GM23338 (cell line): ENCODE measurements around the gene POLD2.

Source experiments
- CREB1 ChIP-seq: fragments of 250-450 bp; sonication (Bioruptor Pico); IDR thresholded peaks from 2 replicates; pipeline ENCODE4 v1.5.0; 2020; ENCODE audit warnings: low read depth, mild to moderate bottlenecking, moderate library complexity
- EZH2 ChIP-seq: fragments of 200-600 bp; sonication (generic); IDR thresholded peaks from one replicate; pipeline ENCODE4 v1.8.0; 2017; ENCODE audit warnings: antibody characterized with exemption, mild to moderate bottlenecking, low read depth; ENCODE audit not compliant: unreplicated experiment
- EZH2phosphoT487 ChIP-seq: fragments of 200-600 bp; sonication (generic); IDR thresholded peaks from one replicate; pipeline ENCODE4 v1.8.1; 2018; ENCODE audit warnings: antibody characterized with exemption; ENCODE audit not compliant: unreplicated experiment
- JUNB ChIP-seq: IDR thresholded peaks from one replicate; pipeline ENCODE4 v1.6.1; 2016; ENCODE audit warnings: antibody characterized with exemption; ENCODE audit not compliant: unreplicated experiment
- NANOG ChIP-seq: IDR thresholded peaks from 2 replicates; pipeline ENCODE4 v1.6.1; 2016; ENCODE audit warnings: antibody characterized with exemption, borderline replicate concordance
- POLR2AphosphoS5 ChIP-seq: IDR thresholded peaks from 2 replicates; pipeline ENCODE4 v1.6.1; 2016; ENCODE audit warnings: antibody characterized with exemption, low read depth
- STAT1 ChIP-seq: IDR thresholded peaks from one replicate; pipeline ENCODE4 v1.6.1; 2016; ENCODE audit warnings: antibody characterized with exemption; ENCODE audit not compliant: unreplicated experiment
- ZNF114 ChIP-seq: fragments of 250-450 bp; sonication (Bioruptor Pico); IDR thresholded peaks from 2 replicates; pipeline ENCODE4 v1.5.0; 2020; ENCODE audit warnings: mild to moderate bottlenecking, moderate library complexity
- ZNF331 ChIP-seq: fragments of 250-450 bp; sonication (Bioruptor Pico); IDR thresholded peaks from 2 replicates; pipeline ENCODE4 v1.5.0; 2020; ENCODE audit warnings: low read depth, mild to moderate bottlenecking, moderate library complexity
- TF ChIP-seq, protein P1 (sequence below), 2 experiments: fragments of 200-600 bp in 1 of 2; sonication (generic) in 1 of 2; conservative IDR thresholded peaks; 2 replicates each; pipeline versions ENCODE4 v1.5.1 to v1.6.1; 2016 to 2017; ENCODE audit warnings: antibody characterized with exemption in 2 of 2, low read depth in 2 of 2, mild to moderate bottlenecking in 2 of 2, moderate library complexity in 1 of 2
- TF ChIP-seq, protein P2 (sequence below): IDR thresholded peaks from one replicate; pipeline ENCODE4 v1.6.1; 2018; ENCODE audit warnings: antibody characterized with exemption; ENCODE audit not compliant: unreplicated experiment
- TF ChIP-seq, protein P3 (sequence below): IDR thresholded peaks from 2 replicates; pipeline ENCODE4 v1.6.1; 2016; ENCODE audit warnings: antibody characterized with exemption
- TF ChIP-seq, protein P4 (sequence below): fragments of 250-450 bp; sonication (Bioruptor Pico); IDR thresholded peaks from 2 replicates; pipeline ENCODE4 v1.5.0; 2020; ENCODE audit warnings: mild to moderate bottlenecking, moderate library complexity

DNA sequence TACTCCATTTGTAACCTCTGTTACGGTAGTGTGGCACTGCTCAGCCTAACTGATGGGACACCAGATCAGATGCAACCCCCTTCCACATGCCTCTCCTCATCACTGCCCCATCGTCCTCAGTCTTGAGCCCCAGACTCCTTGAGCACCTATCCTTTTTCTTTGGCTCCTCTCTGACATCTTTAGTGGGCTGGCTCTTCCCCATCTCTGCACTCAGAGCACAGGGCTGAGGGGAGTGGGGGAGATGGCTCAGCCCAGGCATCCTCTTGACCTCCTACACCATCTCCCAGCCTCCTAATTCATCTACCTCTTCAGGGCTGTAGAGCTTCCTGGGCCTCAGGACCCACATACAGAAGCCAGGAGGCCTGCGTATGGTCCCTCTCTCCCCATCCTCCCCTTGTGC is 39.6 kb downstream of the POLD2 start:
- TF ChIP-seq, protein P1, sequence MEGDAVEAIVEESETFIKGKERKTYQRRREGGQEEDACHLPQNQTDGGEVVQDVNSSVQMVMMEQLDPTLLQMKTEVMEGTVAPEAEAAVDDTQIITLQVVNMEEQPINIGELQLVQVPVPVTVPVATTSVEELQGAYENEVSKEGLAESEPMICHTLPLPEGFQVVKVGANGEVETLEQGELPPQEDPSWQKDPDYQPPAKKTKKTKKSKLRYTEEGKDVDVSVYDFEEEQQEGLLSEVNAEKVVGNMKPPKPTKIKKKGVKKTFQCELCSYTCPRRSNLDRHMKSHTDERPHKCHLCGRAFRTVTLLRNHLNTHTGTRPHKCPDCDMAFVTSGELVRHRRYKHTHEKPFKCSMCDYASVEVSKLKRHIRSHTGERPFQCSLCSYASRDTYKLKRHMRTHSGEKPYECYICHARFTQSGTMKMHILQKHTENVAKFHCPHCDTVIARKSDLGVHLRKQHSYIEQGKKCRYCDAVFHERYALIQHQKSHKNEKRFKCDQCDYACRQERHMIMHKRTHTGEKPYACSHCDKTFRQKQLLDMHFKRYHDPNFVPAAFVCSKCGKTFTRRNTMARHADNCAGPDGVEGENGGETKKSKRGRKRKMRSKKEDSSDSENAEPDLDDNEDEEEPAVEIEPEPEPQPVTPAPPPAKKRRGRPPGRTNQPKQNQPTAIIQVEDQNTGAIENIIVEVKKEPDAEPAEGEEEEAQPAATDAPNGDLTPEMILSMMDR (conservative IDR thresholded peaks at IDR 0.05; ENCODE audit: low read depth in 2 of 2) = no peak
- TF ChIP-seq JUNB = no peak
- TF ChIP-seq EZH2 = no peak
- TF ChIP-seq, protein P2, sequence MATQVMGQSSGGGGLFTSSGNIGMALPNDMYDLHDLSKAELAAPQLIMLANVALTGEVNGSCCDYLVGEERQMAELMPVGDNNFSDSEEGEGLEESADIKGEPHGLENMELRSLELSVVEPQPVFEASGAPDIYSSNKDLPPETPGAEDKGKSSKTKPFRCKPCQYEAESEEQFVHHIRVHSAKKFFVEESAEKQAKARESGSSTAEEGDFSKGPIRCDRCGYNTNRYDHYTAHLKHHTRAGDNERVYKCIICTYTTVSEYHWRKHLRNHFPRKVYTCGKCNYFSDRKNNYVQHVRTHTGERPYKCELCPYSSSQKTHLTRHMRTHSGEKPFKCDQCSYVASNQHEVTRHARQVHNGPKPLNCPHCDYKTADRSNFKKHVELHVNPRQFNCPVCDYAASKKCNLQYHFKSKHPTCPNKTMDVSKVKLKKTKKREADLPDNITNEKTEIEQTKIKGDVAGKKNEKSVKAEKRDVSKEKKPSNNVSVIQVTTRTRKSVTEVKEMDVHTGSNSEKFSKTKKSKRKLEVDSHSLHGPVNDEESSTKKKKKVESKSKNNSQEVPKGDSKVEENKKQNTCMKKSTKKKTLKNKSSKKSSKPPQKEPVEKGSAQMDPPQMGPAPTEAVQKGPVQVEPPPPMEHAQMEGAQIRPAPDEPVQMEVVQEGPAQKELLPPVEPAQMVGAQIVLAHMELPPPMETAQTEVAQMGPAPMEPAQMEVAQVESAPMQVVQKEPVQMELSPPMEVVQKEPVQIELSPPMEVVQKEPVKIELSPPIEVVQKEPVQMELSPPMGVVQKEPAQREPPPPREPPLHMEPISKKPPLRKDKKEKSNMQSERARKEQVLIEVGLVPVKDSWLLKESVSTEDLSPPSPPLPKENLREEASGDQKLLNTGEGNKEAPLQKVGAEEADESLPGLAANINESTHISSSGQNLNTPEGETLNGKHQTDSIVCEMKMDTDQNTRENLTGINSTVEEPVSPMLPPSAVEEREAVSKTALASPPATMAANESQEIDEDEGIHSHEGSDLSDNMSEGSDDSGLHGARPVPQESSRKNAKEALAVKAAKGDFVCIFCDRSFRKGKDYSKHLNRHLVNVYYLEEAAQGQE = no peak
- TF ChIP-seq EZH2phosphoT487 = no peak
- TF ChIP-seq CREB1 (CRISPR knock-in tag) = no peak
- no peak for TF ChIP-seq POLR2AphosphoS5
- no peak for TF ChIP-seq ZNF331 (CRISPR knock-in tag)
- TF ChIP-seq, protein P3, sequence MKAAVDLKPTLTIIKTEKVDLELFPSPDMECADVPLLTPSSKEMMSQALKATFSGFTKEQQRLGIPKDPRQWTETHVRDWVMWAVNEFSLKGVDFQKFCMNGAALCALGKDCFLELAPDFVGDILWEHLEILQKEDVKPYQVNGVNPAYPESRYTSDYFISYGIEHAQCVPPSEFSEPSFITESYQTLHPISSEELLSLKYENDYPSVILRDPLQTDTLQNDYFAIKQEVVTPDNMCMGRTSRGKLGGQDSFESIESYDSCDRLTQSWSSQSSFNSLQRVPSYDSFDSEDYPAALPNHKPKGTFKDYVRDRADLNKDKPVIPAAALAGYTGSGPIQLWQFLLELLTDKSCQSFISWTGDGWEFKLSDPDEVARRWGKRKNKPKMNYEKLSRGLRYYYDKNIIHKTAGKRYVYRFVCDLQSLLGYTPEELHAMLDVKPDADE = no peak
- TF ChIP-seq ZNF114 (CRISPR knock-in tag) = no peak
- TF ChIP-seq NANOG = no peak
- TF ChIP-seq, protein P4, sequence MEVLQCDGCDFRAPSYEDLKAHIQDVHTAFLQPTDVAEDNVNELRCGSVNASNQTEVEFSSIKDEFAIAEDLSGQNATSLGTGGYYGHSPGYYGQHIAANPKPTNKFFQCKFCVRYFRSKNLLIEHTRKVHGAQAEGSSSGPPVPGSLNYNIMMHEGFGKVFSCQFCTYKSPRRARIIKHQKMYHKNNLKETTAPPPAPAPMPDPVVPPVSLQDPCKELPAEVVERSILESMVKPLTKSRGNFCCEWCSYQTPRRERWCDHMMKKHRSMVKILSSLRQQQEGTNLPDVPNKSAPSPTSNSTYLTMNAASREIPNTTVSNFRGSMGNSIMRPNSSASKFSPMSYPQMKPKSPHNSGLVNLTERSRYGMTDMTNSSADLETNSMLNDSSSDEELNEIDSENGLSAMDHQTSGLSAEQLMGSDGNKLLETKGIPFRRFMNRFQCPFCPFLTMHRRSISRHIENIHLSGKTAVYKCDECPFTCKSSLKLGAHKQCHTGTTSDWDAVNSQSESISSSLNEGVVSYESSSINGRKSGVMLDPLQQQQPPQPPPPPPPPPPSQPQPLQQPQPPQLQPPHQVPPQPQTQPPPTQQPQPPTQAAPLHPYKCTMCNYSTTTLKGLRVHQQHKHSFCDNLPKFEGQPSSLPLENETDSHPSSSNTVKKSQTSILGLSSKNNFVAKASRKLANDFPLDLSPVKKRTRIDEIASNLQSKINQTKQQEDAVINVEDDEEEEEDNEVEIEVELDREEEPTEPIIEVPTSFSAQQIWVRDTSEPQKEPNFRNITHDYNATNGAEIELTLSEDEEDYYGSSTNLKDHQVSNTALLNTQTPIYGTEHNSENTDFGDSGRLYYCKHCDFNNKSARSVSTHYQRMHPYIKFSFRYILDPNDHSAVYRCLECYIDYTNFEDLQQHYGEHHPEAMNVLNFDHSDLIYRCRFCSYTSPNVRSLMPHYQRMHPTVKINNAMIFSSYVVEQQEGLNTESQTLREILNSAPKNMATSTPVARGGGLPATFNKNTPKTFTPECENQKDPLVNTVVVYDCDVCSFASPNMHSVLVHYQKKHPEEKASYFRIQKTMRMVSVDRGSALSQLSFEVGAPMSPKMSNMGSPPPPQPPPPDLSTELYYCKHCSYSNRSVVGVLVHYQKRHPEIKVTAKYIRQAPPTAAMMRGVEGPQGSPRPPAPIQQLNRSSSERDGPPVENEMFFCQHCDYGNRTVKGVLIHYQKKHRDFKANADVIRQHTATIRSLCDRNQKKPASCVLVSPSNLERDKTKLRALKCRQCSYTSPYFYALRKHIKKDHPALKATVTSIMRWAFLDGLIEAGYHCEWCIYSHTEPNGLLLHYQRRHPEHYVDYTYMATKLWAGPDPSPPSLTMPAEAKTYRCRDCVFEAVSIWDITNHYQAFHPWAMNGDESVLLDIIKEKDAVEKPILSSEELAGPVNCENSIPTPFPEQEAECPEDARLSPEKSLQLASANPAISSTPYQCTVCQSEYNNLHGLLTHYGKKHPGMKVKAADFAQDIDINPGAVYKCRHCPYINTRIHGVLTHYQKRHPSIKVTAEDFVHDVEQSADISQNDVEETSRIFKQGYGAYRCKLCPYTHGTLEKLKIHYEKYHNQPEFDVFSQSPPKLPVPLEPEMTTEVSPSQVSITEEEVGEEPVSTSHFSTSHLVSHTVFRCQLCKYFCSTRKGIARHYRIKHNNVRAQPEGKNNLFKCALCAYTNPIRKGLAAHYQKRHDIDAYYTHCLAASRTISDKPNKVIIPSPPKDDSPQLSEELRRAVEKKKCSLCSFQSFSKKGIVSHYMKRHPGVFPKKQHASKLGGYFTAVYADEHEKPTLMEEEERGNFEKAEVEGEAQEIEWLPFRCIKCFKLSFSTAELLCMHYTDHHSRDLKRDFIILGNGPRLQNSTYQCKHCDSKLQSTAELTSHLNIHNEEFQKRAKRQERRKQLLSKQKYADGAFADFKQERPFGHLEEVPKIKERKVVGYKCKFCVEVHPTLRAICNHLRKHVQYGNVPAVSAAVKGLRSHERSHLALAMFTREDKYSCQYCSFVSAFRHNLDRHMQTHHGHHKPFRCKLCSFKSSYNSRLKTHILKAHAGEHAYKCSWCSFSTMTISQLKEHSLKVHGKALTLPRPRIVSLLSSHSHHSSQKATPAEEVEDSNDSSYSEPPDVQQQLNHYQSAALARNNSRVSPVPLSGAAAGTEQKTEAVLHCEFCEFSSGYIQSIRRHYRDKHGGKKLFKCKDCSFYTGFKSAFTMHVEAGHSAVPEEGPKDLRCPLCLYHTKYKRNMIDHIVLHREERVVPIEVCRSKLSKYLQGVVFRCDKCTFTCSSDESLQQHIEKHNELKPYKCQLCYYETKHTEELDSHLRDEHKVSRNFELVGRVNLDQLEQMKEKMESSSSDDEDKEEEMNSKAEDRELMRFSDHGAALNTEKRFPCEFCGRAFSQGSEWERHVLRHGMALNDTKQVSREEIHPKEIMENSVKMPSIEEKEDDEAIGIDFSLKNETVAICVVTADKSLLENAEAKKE (CRISPR knock-in tag) = no peak
- no peak for TF ChIP-seq STAT1
